OCI-LY7 (cell line): ENCODE data around the gene CFAP77. TPM values are rescaled to one million over a fixed set of nuclear protein-coding genes. Genes with fewer than 3 reads are reported as not detected.

ENCODE experiments used
- BruUV-seq: library from RNA; stranded (reverse); fragments of 400-500 nt; replicated peaks from 2 replicates; lab custom pipeline; 2021; lab: Mats Ljungman, UMichigan
- CTCF ChIA-PET: fragments of 300-600 bp; sonication (Branson Sonifier 250); formaldehyde crosslinking; loops from one replicate; lab custom pipeline; 2022; ENCODE audit warnings: antibody characterized with exemption; ENCODE audit not compliant: unreplicated experiment; lab: Charles Lee
- POLR2A ChIA-PET: fragments of 300-600 bp; sonication (Branson Sonifier 250); formaldehyde crosslinking; loops from one replicate; lab custom pipeline; 2022; ENCODE audit warnings: antibody characterized with exemption; lab: Charles Lee
- DNase-seq: peaks from one replicate; pipeline ENCODE4 v3.0.0-alpha.2; 2015; ENCODE audit warnings: low spot score
- H2AFZ ChIP-seq: fragments of 200-600 bp; sonication (generic), shearing (Covaris generic); 2 replicates; pipeline ENCODE4 v1.6.1; 2014; ENCODE audit warnings: mild to moderate bottlenecking, antibody characterized with exemption, low read length, moderate library complexity
- H3K27ac ChIP-seq: fragments of 200-600 bp; sonication (generic); 2 replicates; pipeline ENCODE4 v1.5.1; 2014; ENCODE audit warnings: mixed run types, low read depth, mild to moderate bottlenecking, moderate library complexity, low read length, inconsistent platforms; ENCODE audit not compliant: poor library complexity, severe bottlenecking
- H3K36me3 ChIP-seq: fragments of 200-600 bp; sonication (generic); 2 replicates; pipeline ENCODE4 v1.6.1; 2014; ENCODE audit warnings: mild to moderate bottlenecking, antibody characterized with exemption, low read length, moderate library complexity, mixed read lengths; ENCODE audit not compliant: insufficient read depth
- H3K4me1 ChIP-seq: fragments of 200-600 bp; sonication (generic); 2 replicates; pipeline ENCODE4 v1.5.1; 2014; ENCODE audit warnings: mild to moderate bottlenecking, low read length; ENCODE audit not compliant: insufficient read depth, poor library complexity, severe bottlenecking
- H3K4me2 ChIP-seq: fragments of 200-600 bp; sonication (generic); 2 replicates; pipeline ENCODE4 v1.6.1; 2014; ENCODE audit warnings: mild to moderate bottlenecking, low read length
- H3K4me3 ChIP-seq: fragments of 200-600 bp; sonication (generic); 2 replicates; pipeline ENCODE4 v1.5.1; 2014; ENCODE audit warnings: mild to moderate bottlenecking, low read depth, low read length; ENCODE audit not compliant: poor library complexity, severe bottlenecking
- H3K79me2 ChIP-seq: fragments of 200-600 bp; sonication (generic); 2 replicates; pipeline ENCODE4 v1.6.1; 2016; ENCODE audit warnings: low read depth, mild to moderate bottlenecking, low read length, moderate library complexity, mixed read lengths; ENCODE audit not compliant: insufficient read depth
- H3K9me2 ChIP-seq: fragments of 200-600 bp; sonication (generic); 2 replicates; pipeline ENCODE4 v1.6.1; 2016; ENCODE audit warnings: mild to moderate bottlenecking, low read length, mixed read lengths; ENCODE audit not compliant: insufficient read depth
- H3K9me3 ChIP-seq: fragments of 200-600 bp; sonication (generic); 2 replicates; pipeline ENCODE4 v1.6.1; 2014; ENCODE audit warnings: mild to moderate bottlenecking, mixed run types, low read length, mixed read lengths
- H4K20me1 ChIP-seq: fragments of 200-600 bp; sonication (generic); 2 replicates; pipeline ENCODE4 v1.6.1; 2014; ENCODE audit warnings: mild to moderate bottlenecking, antibody characterized with exemption, low read length, moderate library complexity, mixed read lengths; ENCODE audit not compliant: insufficient read depth
- CTCF ChIP-seq: fragments of 200-600 bp; sonication (generic); conservative IDR thresholded peaks from 2 replicates; pipeline ENCODE4 v1.5.1; 2014; ENCODE audit warnings: mild to moderate bottlenecking, antibody characterized with exemption, low read length, moderate library complexity, mixed read lengths
- EZH2phosphoT487 ChIP-seq: fragments of 200-600 bp; sonication (generic); IDR thresholded peaks from 2 replicates; pipeline ENCODE4 v1.6.1; 2018; ENCODE audit warnings: low read depth, borderline replicate concordance, mild to moderate bottlenecking, mixed run types, antibody characterized with exemption, low read length, moderate library complexity, mixed read lengths
- intact Hi-C: fragments of 100-400 bp; cut with micrococcal nuclease; formaldehyde crosslinking; loops from one replicate; pipeline ENCODE4 v1.10.0; 2022; ENCODE audit not compliant: unreplicated experiment
- total RNA-seq, 2 experiments: library from RNA; depleted of rRNA in 1 of 2; stranded (reverse); fragments of >200 nt in 1 of 2; shearing (Covaris generic) in 1 of 2; gene quantifications; 2 replicates each; pipeline ENCODE4 v1.2.3, GENCODE V29; 2014 to 2022

The CFAP77 gene
- total RNA-seq, 2 experiments from 2014 or later: not detected

GRCh38 chr9:132585954-132586829 lies 176.2 kb downstream of the CFAP77 start:
- Histone ChIP-seq H3K4me3 (no peak overlapping the region), H2AFZ (no peak overlapping the region), H3K9me2 (no peaks in the 10 kb centered on the region), H3K27ac (no peak overlapping the region), H3K79me2 (no peaks in the 10 kb centered on the region), H3K9me3 (no peaks in the 10 kb centered on the region), H4K20me1 (no peaks in the 10 kb centered on the region), H3K4me1 (no peaks in the 10 kb centered on the region), H3K36me3 (no peaks in the 10 kb centered on the region), H3K4me2 (no peak overlapping the region)
- CTCF ChIA-PET: no interaction called here
- POLR2A ChIA-PET: no interaction called here
- no peak for DNase-seq
- intact Hi-C loops: no loop called here
- BruUV-seq: no TSS peak
- TF ChIP-seq CTCF (no peak), EZH2phosphoT487 (no peak)

- Histone ChIP-seq H3K9me2 (no peaks in the 10 kb centered on the region), H3K79me2 (no peaks in the 10 kb centered on the region), H3K9me3 (no peaks in the 10 kb centered on the region), H3K4me3 (no peak overlapping the region), H3K4me2 (no peak overlapping the region), H3K4me1 (no peaks in the 10 kb centered on the region), H3K27ac (no peak overlapping the region), H2AFZ (no peak overlapping the region), H3K36me3 (no peaks in the 10 kb centered on the region), H4K20me1 (no peaks in the 10 kb centered on the region)
- BruUV-seq: no TSS peak
- CTCF ChIA-PET: no interaction called here
- intact Hi-C loops: no loop called here
- DNase-seq: no peak
- POLR2A ChIA-PET: no interaction called here
- TF ChIP-seq CTCF (no peak), EZH2phosphoT487 (no peak)
Measured at GRCh38 chr9:132586830-132587591, 177.0 kb downstream of the CFAP77 start.
